ENCODE measurements around the gene HOXA9. TPM values are rescaled to one million over a fixed set of nuclear protein-coding genes. Genes with fewer than 3 reads are reported as not detected.

HOXA9 gene
- total and polyA plus RNA-seq, 2 of the 8 experiments (the other 6 are each of a cell fraction or from before 2014, with no cell fraction given), result not detected

DNA sequence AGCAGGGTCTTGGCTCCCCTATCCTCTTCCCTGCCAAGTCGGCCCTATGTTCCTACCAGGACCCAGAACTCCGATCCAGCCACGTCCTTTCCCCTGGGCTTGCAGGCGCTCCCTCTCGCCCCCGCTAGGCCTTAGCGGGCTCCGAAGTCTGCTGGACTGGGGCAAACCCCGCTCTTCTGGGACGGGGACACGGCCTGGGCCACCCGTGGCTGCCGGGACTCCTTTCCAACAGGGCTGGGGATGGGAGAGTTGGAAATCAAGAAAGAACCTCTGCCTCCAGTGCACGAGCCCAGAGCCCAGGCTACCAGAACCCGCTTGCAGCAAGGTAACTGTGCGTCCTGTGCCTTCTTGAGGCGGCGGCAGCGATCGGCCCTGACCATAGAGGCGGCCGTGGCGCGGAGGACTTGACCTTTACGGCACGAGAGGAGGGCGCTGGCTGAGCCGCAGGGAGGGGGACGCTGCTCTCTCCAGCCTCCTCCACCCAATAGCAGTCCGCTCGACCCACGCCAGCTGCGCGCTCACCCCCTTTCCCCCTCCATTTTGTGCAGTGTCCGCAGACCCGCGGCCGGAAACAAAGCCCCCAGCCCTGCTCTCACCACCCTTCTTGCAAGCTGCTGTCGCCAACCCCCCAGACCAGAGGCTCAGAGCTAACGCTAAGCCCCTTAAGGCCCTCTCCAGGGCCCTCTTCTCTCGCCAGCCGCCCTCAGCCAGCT is 26.7 kb upstream of the HOXA9 start:
- Histone ChIP-seq H3K79me1 (ENCODE audit: low read depth, low read length) (no peaks in the 10 kb centered on the region), H2BK120ac (replicated peaks; ENCODE audit: low read depth, low read length) (no peak overlapping the region), H3K56ac (replicated peaks; ENCODE audit: insufficient read length, low read depth, low read length) (no peak overlapping the region), H3K4me3 (ENCODE audit: extremely low read depth in 1 of 4, insufficient read depth in 2 of 4, low read depth in 3 of 4, low read length in 4 of 4) (peak overlapping the region in 1 of 4 experiments; percentile 26; a peak in 1 of 8 replicates), H3K18ac (ENCODE audit: extremely low read depth, low read length) (no peak overlapping the region), H2BK15ac (ENCODE audit: low read length) (no peak overlapping the region), H3K9me3 (ENCODE audit: insufficient read depth in 2 of 2, low read depth in 1 of 2, low read length in 1 of 2) (peaks cover 0 to 3% of the 10 kb centered on the region in 2 experiments; a peak in 1 of 4 replicates), H2BK20ac (ENCODE audit: low read length) (no peak overlapping the region), H3K4me2 (ENCODE audit: insufficient read depth in 1 of 2, low read depth in 2 of 2, low read length in 2 of 2) (peak overlapping the region; percentile 18 to 56; a peak in 3 of 4 replicates), H4K20me1 (replicated peaks in 1 of 2; ENCODE audit: control insufficient read depth in 1 of 2, insufficient read depth in 2 of 2, low read length in 2 of 2) (peaks cover 22 to 53% of the 10 kb centered on the region in 2 experiments), H3K23ac (ENCODE audit: insufficient read length) (no peak overlapping the region), H2BK5ac (ENCODE audit: low read depth, low read length) (no peak overlapping the region), H3K4ac (replicated peaks; ENCODE audit: insufficient read length, low read depth, low read length) (no peak overlapping the region), H2AFZ (ENCODE audit: low read length) (no peak overlapping the region), H3K27ac (ENCODE audit: low read depth, low read length) (no peak overlapping the region), H4K8ac (ENCODE audit: extremely low read depth, insufficient read depth, low read length) (no peak overlapping the region), H3K14ac (ENCODE audit: insufficient read length) (no peak overlapping the region), H4K5ac (ENCODE audit: insufficient read length, low read depth, low read length) (no peak overlapping the region), H3K79me2 (ENCODE audit: control insufficient read depth in 1 of 2, insufficient read depth in 2 of 2, low read length in 2 of 2) (no peaks in the 10 kb centered on the region), H3K36me3 (ENCODE audit: control insufficient read depth in 2 of 4, insufficient read depth in 4 of 4, low read length in 3 of 4) (peaks cover 0 to 10% (median 0%) of the 10 kb centered on the region in 4 experiments; a peak in 1 of 8 replicates), H3K23me2 (ENCODE audit: low read depth, low read length) (no peaks in the 10 kb centered on the region), H3K4me1 (replicated peaks in 1 of 4; ENCODE audit: control insufficient read depth in 3 of 4, insufficient read depth in 4 of 4, low read length in 3 of 4) (peaks cover 0 to 17% (median 12%) of the 10 kb centered on the region in 4 experiments; a peak in 5 of 7 replicates), H3K9ac (replicated peaks in 1 of 4; ENCODE audit: extremely low read depth in 1 of 4, low read depth in 3 of 4, low read length in 3 of 4) (no peak overlapping the region), H2BK12ac (ENCODE audit: low read depth, low read length) (0 out of 2 replicates have a peak overlapping the region, but pooled peaks have one; percentile 27), H4K91ac (replicated peaks; ENCODE audit: insufficient read length, low read length) (no peak overlapping the region), H2AK5ac (ENCODE audit: low read depth, low read length) (no peak overlapping the region), H3K27me3 (replicated peaks in 1 of 4; ENCODE audit: control insufficient read depth in 3 of 4, extremely low read depth in 1 of 4, insufficient read depth in 3 of 4, low read length in 3 of 4) (peaks cover 83 to 100% (median 95%) of the 10 kb centered on the region in 4 experiments)
- FAIRE-seq (no peak), DNase-seq (ENCODE audit: low read depth in 1 of 2, low spot score in 2 of 2) (peak in 1 of 2 experiments; percentile 72)
- 8% methylated on average over 32 of the region's 42 CpGs; no CpG with 5 or more reads in 1 of the 2 experiments for WGBS, 2 experiments (ENCODE audit: extremely low coverage in 1 of 2, insufficient coverage in 1 of 2, insufficient read length in 1 of 2, insufficient replicate concordance in 2 of 2, low coverage in 1 of 2, low lambda C conversion rate in 2 of 2, missing lambda C conversion rate in 1 of 2)
- ChIA-PET CTCF (ENCODE audit: partially characterized antibody) (interaction anchor here (1.1 to 9.1 kb wide), 3 partner anchors 12 to 17 kb away, joined by 3 to 64 read pairs (median 22); no protein-coding TSS in a partner anchor), POLR2A (ENCODE audit: partially characterized antibody) (interaction anchor here (1.1 kb wide), 1 partner anchor 18 kb away, joined by 3 read pairs; no protein-coding TSS in a partner anchor)
- TF ChIP-seq SAP30 (IDR thresholded peaks at IDR 0.05; ENCODE audit: insufficient read depth, insufficient replicate concordance, low read length) (no peak), SP2 (IDR thresholded peaks at IDR 0.05; ENCODE audit: low read length) (no peak), CTBP2 (IDR thresholded peaks at IDR 0.05; ENCODE audit: borderline replicate concordance, insufficient read depth, insufficient read length, low read length) (no peak), NRF1 (IDR thresholded peaks at IDR 0.05; ENCODE audit: low read depth, low read length) (no peak), MAFK (IDR thresholded peaks at IDR 0.05; ENCODE audit: low read depth, low read length) (no peak), SRF (IDR thresholded peaks at IDR 0.05; ENCODE audit: low read depth, low read length) (no peak), TAF1 (IDR thresholded peaks at IDR 0.05; ENCODE audit: low read depth, low read length) (no peak)
- TF ChIP-seq, protein P1, sequence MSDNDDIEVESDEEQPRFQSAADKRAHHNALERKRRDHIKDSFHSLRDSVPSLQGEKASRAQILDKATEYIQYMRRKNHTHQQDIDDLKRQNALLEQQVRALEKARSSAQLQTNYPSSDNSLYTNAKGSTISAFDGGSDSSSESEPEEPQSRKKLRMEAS (IDR thresholded peaks at IDR 0.05), result 0 out of 2 replicates have a peak, but pooled peaks have one; percentile 15

Measured in H1 (cell line).